CD4-positive, alpha-beta T cell treated with Interleukin-15 for 4 hours (primary cell): Measurements from ENCODE around the gene SSX2IP.
"Not testable (repeated sequence)": the region's sequence is repeated elsewhere in the genome, so short reads cannot be mapped to it uniquely, and the experiment has no call there.

ENCODE experiments used
- DNase-seq: peaks from one replicate; pipeline ENCODE4 v3.0.0-alpha.2; 2020; ENCODE audit warnings: low spot score

The SSX2IP gene

GRCh38 chr1:84675631-84676030 lies 14.6 kb downstream of the SSX2IP start:
- no peak for DNase-seq

GRCh38 chr1:84675106-84675505 lies 15.2 kb downstream of the SSX2IP start:
- DNase-seq, result no peak

GRCh38 chr1:84674705-84675104 lies 15.6 kb downstream of the SSX2IP start:
- DNase-seq, result no peak

DNA sequence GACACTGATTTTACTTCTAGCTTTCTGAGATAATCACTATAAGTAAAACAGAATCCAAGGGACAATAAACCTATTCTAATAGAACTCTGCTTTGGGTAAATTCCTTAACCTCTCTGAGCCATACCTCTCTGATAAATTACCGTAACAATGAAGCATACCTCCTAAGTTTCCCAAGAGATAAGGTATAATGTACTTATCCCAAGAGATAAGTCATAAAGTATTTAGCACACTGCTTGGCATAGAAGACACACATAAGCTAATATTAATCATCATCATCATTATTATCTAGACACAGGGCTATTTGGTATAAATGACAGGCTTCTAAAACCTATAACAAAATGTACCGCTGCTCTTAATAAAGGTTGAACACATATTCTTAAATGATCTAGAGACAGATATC lies 16.2 kb downstream of the SSX2IP start:
- DNase-seq, result no peak

DNA sequence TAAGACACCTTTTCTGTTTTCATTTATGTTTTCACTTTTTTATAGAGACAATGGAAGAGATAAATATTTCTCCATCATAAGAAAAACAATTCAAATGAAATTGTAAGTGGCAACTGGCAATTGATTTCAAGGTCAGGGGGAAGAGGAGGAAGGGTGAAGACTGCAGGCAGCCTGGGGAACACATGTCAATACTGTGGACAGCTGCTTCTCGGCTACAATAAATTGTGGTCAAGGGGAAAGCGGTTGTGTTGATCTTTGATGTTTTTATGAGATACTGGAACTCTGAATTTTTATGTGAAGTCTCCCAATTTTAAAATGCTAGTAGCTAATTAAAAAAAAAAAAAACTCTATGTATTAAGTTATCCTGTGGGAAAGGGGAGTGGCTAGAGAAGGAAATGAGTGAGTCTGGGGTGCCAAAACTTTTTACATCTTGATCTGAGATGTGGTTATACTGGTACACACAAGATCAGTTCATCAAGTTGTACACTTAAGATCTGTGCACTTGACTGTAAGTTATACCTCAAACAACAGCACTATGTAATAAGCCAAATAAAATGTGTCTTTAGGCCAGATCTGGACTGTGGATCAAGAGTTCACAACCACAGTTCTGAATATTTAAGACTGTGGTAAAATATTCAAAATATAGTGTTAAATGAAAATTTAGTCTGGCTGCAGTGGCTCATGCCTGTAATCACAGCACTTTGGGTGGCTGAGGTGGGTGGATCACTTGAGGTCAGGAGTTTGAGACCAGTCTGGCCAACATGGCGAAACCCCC lies 18.0 kb downstream of the SSX2IP start:
- no peak for DNase-seq

DNA sequence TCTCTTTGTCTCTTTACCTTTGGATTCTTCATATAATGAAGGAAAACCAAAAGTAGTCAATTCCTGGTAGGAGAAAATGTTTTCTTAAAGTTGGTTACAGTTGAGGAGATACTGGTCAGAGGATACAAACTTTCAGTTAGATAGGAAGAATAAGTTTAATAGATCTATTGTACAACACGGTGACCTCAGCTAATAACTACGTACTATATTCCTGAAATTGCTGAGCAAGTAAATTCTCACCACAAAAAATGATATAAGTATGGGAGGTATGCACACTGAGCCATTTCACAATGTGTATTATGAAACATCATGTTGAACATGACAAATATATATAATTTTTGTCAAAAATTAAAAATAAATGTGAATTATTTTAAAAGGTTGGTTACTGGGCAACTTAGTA lies 20.4 kb downstream of the SSX2IP start:
- no peak for DNase-seq

DNA sequence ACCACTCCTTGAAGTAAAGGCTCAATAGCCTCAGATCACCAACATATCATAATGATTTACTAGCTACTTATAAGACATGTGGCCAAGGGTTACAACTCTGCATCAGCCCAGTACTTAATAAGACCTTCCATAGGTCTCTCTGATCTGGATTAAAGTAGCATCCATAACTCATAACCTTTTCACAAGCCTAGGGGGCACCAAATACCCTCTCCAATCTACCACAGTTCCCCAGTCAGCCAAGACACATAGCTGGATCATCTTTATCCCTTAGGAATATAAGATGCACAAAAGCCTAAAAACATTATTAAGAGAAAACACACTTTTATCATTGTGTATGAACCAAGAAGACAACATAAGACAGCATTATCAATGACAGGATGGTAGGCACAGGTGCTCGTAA lies 22.1 kb downstream of the SSX2IP start:
- DNase-seq, result peak; percentile 11

DNA sequence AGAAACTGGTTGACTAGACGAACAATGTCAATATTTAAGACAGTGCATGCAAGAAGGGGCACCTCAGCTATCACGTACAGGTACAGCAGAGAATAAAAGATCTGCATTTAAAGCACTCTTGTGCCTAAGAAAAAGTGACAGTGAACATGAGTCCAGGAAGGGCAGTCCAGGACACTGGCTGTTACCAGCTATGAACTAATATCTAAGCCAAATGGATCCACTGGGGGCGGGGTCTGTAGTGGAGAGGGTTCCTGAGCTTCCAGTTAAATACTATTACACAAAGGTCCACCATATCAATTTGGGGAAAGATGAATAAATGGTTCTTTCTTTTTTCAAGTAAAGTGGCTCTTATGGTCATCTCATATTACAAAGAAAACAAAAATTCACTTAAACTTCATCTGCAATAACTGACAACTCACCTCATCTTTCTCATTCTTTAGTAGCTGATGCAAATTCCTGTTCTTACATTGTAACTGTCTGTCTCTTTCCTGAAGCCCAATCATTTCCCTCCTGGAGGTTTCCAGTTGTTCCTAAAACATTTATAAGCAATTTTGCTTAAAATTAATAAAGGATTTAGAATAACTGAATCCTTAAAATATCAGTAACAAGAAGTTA lies 24.5 kb downstream of the SSX2IP start:
- DNase-seq, result no peak

- no peak for DNase-seq
Measured at GRCh38 chr1:84653130-84653677, 37.1 kb downstream of the SSX2IP start.

DNA sequence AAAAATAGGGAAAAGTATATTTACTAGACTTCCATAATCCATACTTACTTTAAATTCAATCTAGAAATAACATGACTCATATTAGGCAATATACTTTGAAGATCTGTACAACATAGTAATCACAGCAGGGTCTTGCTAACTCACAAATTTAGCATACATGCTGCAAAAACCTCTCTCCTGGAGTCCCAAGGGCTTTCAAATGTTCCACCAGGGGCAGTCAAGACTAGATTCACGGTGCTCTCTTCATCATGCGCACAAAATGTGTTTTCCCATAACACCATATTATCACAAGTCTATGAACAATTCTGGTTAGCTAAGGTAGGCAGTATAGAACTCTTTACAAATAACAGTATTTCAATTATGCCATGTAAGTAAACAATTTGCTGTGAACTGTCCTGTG lies 45.8 kb downstream of the SSX2IP start:
- no peak for DNase-seq

DNA sequence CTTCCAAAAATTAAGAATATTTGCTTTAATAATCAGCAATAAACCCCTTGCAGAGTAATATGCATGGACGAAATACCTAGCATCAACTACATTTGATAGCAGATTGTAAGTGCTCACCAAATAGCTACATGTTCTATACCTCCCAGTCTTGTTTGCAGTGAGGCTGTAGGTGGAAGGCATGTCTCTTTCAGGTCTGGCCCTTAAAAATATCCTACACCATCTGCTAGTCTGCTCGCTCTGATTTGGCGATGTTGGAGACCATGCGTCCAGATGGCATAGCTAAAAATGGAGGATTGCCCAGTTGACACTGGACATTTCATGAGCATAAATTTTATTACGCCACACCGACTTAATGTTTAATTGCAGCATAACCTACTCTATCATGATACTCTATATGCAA lies 47.1 kb downstream of the SSX2IP start:
- no peak for DNase-seq

GRCh38 chr1:84642774-84643173 lies 47.5 kb downstream of the SSX2IP start:
- no peak for DNase-seq

DNA sequence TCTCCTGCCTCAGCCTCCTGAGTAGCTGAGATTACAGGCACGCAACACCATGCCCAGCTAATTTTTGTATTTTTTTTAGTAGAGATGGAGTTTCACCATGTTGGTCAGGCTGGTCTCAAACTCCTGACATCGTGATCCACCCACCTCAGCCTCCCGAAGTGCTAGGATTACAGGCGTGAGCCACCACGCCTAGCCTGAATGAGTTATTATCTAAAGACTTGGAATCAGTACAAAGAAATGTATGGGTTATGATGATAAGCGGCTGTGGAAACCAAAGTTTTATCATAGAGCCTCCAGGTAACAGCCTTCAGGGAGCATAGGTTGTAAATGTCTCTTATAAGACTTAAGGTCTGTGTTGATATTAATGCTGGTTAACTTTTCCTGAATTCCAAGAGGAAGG lies 50.5 kb downstream of the SSX2IP start:
- not testable (repeated sequence) for DNase-seq

GRCh38 chr1:84635429-84635828 lies 54.8 kb downstream of the SSX2IP start:
- no peak for DNase-seq

DNA sequence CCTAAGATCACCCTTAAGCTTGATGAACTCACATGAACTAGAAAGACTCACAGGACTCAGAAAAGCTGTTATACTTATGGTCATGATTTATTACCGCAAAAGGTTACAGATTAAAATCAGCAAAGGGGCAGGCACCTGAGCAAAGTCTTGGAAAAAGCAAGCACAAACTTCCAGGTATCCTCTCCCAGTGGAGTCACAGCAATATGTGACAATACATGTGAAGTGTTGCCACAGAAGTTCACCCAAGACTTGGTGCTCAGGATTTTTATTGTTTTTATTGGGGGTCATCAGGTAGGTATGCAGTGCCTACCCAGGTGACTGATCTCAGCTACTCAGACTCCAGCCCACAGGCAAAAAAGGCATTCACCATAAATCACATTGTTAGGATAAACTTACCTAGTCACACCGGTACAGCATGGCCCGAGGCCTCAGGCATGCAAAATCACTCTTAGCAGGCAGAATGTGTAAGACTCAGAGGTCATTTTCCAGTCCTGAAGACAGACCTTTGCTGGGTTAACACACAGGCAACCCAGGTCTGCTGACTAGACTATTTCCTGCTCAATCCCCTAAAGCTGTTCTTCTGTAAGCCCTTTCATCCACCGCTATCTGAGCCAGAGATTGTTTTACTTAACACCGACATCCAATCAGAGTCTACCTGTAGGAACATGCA lies 55.6 kb downstream of the SSX2IP start:
- no peak for DNase-seq

DNA sequence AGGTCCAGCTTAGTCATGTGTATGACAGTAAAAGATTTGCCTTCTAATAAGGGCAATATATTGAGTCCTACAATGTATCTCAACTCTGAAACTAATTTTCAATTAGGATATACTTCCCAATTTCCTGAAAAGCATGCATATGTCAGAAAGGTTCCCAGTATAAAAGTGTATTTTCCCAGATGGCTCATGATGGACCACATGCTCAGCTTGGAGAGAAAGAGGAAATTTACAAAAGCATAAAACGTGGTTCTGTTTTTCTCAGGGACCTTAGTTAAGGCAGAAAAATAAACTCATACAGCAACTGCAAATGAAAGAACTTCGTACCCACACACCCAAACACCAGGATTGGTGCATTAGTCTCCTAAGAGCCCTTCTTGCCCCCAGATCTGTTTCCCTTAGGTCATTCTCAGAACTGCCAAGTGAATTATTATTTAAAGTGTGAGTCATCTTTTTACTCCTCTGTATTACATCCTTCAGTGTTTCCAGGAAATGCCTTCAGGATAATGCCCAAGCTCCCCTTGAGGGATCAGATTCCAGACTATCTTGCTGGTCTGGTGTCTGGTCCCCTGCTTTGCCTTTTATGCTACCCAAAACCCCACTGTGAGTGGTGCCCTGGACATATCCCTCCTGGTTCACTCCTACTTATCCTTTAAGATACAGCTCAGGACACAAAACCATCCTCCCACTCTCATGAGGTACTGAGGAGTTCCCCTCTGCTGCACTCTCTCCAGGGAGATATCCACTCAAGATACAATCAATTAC lies 57.4 kb downstream of the SSX2IP start:
- no peak for DNase-seq

DNA sequence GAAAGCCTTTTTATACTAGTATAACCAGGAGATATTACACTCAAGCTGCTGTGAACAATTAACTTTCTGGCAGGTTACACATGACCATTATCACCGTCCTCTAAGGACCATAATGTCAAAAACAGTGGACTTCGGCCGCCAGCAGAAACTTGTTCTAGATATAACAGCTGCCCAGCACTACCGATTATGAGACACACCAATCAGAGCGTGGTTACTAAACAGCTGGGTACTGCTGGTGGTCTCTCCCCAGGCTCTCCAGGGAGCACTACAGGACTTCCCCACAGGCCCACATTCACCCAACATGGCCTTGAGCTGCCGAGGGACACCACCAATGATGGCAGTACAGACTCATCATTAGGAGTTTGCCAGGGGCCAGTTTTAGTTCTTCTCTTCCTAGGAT lies 58.1 kb downstream of the SSX2IP start:
- DNase-seq, result no peak

GRCh38 chr1:84624876-84625275 lies 65.4 kb downstream of the SSX2IP start:
- DNase-seq, result no peak

GRCh38 chr1:84621553-84621952 lies 68.7 kb downstream of the SSX2IP start:
- no peak for DNase-seq

GRCh38 chr1:84620720-84621313 lies 69.4 kb downstream of the SSX2IP start:
- DNase-seq, result peak; percentile 80

GRCh38 chr1:84619383-84620102 lies 70.7 kb downstream of the SSX2IP start:
- DNase-seq, result peak; percentile 16
